GM12874 (cell line): Measurements from ENCODE around the gene ROPN1.
"Not testable (repeated sequence)": the region's sequence is repeated elsewhere in the genome, so short reads cannot be mapped to it uniquely, and the experiment has no call there.

Experiments
- TF ChIP-seq, protein P1 (sequence below): IDR thresholded peaks from 2 replicates; pipeline ENCODE4 v1.5.1; 2011; ENCODE audit warnings: low read depth, mild to moderate bottlenecking, control low read depth, low read length, moderate library complexity; ENCODE audit not compliant: insufficient read depth

Gene ROPN1

DNA sequence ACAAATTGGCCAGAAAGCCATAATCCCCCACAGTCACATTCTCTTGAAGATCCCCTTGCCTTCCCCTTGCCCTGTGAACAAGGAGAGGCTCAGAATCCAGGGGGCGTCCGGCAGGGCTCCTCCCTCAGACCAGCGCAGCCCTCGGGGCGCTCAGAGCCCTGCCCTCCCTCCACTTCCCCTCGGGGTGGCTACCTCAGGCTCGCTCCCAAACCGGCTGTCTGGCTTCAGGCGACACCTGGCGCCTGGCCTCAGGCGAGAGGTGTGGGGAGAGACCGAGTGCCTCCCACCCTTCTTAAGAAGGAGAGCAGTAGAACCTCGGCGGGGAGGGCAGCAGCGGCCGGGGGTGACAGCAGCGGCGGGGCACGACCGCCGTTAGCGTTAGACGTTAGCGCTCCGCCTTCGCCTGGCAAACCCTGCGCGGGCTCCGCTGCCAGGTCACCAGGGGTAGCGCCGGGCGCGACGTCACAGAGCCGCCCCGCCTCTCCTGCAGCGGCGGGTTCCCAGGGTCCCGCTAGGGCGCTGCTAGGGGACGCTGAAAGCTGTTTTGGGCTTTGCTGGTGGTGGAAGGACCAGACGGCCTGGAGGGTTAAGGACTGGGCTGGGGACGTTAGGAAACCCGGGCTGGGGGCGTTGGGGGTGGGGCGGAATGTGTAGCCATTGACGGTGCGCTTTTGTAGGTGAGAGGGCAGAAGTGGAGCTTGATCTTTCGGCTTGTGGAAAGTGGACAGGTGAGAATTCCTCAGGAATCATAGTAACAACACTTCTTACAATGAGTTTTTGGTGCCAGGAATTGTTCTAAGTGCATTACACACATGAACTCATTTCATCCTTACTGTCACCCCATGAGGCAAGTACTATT, at the start of gene ROPN1:
Gene ROPN1, minus strand, starts transcription at position 395 of the 859 bp plus-strand sequence. CDS start 11,643 bp downstream, outside the sequence.
- TF ChIP-seq, protein P1, sequence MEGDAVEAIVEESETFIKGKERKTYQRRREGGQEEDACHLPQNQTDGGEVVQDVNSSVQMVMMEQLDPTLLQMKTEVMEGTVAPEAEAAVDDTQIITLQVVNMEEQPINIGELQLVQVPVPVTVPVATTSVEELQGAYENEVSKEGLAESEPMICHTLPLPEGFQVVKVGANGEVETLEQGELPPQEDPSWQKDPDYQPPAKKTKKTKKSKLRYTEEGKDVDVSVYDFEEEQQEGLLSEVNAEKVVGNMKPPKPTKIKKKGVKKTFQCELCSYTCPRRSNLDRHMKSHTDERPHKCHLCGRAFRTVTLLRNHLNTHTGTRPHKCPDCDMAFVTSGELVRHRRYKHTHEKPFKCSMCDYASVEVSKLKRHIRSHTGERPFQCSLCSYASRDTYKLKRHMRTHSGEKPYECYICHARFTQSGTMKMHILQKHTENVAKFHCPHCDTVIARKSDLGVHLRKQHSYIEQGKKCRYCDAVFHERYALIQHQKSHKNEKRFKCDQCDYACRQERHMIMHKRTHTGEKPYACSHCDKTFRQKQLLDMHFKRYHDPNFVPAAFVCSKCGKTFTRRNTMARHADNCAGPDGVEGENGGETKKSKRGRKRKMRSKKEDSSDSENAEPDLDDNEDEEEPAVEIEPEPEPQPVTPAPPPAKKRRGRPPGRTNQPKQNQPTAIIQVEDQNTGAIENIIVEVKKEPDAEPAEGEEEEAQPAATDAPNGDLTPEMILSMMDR: not testable (repeated sequence)

DNA sequence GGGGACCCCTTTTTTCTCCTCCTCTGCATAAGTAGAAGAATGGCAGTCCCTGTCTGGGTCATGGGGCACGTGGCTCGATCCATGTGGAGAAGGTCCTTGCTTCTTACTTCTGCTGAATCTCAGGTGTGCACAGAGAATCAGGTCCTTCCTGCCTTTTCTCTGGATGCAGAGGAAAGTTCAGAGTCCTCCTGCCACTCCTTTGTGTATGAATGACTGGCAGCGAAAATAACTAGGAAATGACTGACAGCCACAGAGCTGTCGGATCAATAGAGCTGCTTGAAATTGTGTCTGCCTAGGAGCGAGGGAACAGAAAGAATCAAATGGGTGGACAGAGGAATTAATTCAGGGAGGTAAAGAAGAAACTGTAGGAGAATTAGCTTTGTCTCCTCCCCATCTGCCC, 49.6 kb upstream of the ROPN1 start:
- TF ChIP-seq, protein P1: no peak

DNA sequence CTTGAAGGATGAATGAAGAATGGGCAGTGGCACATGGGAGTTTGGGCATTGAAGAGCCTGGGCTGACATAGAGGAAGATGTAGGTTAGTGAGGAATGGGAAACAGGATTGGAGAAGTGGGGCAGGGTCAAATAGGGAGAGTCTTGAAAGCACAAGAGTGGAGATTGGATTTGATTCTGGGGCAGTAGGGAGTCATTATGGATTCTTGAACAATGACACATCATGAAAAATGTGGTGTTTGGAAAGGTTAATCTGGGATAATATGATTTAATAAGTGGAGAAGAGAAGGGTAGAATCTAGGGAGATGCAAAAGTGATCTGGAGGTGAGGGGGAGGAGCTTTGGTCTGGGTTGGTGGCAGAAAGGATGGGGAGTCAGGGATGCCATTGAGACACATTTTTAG, 45.4 kb upstream of the ROPN1 start:
- TF ChIP-seq, protein P1: no peak

DNA sequence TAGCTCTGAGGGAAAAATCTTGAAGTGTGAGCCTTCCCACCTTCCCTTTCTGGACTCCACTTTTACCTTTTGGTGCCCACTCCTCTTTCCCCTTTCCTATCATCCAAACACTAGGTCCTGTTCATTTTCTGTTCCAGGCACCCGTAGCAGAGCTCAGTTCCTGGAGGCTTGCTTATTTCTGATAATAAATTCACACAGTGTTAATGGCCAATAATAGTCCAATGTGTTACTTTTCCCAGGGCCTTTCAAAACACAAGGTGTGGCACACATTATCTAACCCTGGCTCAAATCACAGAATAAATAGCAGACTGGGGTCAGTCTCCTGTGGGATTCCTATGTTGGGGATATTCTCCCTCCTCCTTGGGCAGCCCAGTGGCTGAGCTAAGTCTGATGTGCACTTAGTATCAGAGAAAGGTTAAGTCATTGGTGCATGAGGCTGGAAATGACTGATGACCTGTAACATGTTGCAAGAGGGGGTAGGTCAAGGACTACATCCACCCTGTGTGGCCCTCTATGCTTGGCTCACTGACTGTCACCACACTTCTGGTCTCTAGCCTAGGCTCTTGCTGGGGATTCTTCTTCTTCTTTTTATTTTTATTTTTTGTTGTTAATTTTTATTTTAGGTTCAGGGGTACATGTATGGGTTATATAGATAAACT, 43.7 kb upstream of the ROPN1 start:
- TF ChIP-seq, protein P1: no peak

DNA sequence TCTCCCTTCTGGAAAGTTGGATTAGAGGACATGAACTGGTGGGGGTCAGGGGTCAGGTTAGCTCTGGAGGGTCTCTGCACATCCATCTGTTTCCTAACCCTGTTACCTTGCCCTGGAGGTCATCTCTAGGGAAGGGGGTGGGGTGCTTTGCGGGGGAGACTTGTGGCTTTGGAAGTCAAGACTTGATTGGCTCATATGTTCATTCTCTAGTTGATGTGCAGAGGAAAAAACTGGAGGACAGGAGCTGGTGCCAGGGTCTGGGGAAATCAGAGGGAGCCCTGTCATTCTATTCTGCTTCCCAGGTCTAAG, 42.9 kb upstream of the ROPN1 start:
- TF ChIP-seq, protein P1: no peak

DNA sequence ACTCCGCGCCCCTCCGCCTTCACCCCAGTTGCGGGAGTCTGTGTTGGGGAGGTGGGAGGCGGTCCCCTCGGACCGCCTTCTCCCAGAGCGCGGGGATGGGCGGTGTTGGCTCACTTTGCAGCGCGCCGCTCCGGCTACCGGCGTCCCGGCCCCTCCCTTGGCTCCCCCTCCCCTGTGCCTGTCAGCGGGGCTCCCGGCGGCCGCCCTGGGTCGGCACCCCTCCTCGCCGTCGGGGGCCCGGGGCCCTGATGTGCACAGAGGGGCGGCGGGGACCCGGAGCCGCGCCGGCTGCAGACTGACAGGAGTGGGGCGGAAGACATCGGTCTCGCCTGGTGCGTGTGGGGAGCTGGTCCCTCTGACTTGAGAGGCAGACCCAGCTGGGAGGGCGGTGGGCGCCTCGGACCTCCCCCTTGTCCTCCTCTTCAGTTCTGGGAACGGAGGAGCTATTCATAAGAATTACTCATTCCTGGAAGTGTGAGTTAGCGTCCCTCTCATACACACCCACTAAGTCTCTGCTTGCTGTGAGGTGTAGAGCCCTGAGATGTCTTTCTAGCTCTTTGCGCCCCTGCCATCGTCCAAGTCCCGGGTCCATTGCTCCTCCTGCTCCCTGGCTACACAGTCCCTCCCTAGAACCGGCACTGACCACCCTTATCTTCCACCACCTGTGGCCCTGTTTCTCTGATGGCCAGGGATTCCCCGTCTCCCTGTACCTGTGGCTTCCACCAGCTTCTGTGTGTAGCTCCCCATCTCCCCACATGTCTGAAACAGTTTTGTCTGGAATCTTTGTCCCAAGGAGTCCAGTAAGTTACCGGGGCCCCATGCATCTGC, 42.3 kb upstream of the ROPN1 start:
- TF ChIP-seq, protein P1: no peak
